Retinal pigment epithelial cell (primary cell): ENCODE data around the gene COG5.

Source experiments
- DNase-seq: peaks from one replicate; pipeline ENCODE4 v3.0.0-alpha.2; 2010; ENCODE audit warnings: low read depth
- H3K4me3 ChIP-seq: 2 replicates; pipeline ENCODE4 v1.5.1; 2011; ENCODE audit warnings: mild to moderate bottlenecking, low read length, control low read depth, moderate library complexity
- TF ChIP-seq, protein P1 (sequence below): conservative IDR thresholded peaks from 2 replicates; pipeline ENCODE4 v1.5.1; 2011; ENCODE audit warnings: low read depth, low read length, control low read depth, inconsistent platforms

The COG5 gene

DNA sequence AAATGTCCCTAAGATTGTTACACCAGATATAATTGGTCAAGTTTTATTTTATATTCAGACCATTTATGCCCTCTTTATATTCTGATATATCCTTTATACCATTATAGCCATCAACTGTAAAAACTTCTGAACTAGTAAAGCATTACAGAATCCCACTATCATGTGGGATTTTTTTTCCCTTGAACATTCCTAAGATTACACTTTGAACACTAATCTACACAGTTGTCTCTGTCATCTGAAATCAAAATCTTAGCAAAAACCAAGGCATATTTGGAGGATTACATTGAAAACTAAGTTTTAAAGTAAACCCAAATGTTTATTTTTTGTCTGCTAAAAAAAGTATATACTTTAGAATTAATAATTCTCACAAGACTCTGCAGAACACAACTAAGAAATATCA, 210.0 kb downstream of the COG5 start:
- H3K4me3 ChIP-seq, result no peak overlapping the region
- DNase-seq, result no peak
- TF ChIP-seq, protein P1, sequence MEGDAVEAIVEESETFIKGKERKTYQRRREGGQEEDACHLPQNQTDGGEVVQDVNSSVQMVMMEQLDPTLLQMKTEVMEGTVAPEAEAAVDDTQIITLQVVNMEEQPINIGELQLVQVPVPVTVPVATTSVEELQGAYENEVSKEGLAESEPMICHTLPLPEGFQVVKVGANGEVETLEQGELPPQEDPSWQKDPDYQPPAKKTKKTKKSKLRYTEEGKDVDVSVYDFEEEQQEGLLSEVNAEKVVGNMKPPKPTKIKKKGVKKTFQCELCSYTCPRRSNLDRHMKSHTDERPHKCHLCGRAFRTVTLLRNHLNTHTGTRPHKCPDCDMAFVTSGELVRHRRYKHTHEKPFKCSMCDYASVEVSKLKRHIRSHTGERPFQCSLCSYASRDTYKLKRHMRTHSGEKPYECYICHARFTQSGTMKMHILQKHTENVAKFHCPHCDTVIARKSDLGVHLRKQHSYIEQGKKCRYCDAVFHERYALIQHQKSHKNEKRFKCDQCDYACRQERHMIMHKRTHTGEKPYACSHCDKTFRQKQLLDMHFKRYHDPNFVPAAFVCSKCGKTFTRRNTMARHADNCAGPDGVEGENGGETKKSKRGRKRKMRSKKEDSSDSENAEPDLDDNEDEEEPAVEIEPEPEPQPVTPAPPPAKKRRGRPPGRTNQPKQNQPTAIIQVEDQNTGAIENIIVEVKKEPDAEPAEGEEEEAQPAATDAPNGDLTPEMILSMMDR, result no peak

DNA sequence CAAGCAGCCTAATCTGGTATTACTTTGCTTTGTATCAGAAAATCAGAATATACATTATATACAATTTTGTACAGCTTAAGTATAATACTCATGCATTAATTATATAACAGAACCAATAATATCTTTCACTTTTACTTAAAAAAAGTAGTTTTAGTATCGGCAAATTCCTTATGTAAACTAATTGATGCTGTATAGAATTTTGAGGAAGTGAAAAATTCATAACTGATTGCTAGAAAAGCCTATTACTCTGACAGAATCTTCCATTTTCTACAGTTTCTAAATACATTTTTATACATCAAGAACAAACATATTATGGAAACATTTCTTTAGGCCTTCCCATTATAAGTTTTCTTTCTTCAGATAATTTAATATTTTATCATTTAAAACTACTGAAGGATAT, 217.8 kb downstream of the COG5 start:
- TF ChIP-seq, protein P1, result no peak
- no peak for DNase-seq
- H3K4me3 ChIP-seq, result no peak overlapping the region

DNA sequence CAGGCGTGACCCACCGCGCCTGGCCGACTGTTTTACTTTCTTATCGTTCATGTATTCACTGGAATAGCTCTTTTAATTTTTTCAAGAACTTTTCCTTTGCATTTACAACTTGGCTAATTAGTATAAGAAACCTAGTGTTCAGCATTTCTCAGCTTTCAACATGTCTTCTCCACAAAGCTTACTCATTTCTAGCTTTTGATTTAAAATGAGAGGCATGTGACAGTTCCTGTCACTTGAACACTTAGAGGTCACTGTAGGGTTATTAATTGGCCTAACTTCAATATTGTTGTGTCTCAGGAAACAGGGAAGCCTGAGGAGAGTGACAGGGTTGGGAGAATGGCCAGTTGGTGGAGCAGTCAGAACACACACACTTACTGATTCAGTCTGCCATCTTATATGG, 218.9 kb downstream of the COG5 start:
- H3K4me3 ChIP-seq, result no peak overlapping the region
- TF ChIP-seq, protein P1, result no peak
- no peak for DNase-seq

DNA sequence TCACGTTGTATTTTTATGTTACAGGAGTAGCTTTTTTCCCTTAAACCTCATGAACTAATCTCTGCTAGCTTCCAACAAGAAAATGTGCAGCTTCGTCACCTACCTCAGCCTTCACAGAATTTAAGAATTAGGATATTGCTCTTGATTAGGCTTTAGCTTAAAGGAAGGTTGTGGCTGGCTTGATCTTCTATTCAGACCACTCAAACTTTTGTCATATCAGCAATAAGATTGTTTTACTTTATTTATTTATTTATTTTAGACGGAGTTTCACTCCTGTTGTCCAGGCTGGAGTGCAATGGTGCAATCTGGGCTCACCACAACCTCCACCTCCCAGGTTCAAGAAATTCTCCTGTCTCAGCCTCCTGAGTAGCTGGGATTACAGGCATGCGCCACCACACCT, 219.4 kb downstream of the COG5 start:
- TF ChIP-seq, protein P1, result no peak
- H3K4me3 ChIP-seq, result no peak overlapping the region
- DNase-seq, result no peak

DNA sequence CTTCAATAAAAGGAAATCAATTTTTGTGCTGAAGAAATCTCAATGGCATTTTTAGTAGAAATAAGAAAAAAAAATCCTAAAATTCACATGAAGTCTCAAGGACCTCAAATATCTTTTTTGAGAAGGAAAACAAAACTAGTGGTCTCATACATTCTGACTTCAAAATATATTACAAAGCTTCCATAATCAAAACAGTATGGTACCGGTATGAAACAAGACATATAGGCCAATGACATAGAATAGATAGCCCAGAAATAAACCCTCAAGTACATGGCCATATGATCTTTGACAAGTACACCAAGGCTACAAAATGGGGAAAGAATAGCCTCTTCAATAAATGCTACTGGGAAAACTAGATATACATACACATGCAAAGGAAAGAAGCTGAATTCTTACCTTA, 225.6 kb downstream of the COG5 start:
- TF ChIP-seq, protein P1, result no peak
- DNase-seq, result no peak
- no peak overlapping the region for H3K4me3 ChIP-seq

DNA sequence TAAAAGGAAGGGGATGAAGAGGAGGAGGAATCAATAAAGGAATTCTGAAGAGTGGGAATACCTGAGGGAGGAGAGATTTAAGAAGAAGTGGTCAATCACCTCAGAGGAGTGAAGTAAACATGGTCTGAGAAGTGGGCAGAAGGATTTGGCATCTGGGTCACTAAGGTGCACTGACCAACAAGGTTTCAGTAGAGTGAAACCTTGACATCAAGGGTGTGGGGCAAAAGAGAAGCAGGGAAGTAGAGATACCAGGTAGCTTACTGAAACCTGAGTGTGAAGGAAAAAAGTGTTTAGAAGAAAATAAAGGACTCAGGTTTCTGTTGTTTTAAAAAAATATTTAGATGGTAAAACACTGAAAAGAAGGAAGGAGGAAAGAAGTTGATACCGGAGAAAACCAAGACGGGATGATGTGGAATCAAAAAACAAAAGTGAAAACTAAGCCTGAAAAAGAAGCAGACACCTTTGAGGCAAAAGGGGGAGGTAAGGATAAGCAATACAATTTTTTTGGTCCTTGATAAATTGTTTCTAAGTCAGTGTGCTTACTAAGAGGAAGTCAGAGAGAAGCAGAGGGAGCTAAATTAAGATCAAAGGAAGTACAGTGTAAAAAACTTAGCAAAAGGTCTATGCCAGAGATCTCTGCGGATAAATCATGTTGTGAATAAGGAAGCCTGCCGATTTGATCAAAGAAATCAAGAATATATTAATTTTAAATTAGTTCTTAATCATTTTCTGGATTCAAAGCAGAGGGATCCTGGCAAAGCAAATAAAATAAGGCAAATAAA, 231.0 kb downstream of the COG5 start:
- TF ChIP-seq, protein P1, result no peak
- DNase-seq, result no peak
- no peak overlapping the region for H3K4me3 ChIP-seq

DNA sequence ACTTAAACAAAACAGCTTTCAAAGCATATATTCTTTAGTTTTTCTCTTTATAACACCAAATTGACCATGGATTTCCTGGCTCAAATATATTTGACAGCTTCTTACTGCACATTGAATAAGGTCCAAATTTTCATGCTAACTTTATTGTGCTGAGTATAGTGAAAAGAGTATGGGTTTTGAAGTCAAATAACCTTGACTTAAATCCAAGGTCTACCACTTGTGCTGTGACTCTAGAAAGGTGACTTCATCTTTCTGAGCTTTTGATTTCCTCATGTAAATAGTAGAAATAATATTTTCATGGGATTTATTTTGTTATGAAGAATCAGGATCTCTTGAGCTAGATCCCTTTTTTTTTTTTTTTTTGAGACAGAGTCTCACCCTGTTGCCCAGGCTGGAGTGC, 233.2 kb downstream of the COG5 start:
- TF ChIP-seq, protein P1, result no peak
- no peak overlapping the region for H3K4me3 ChIP-seq
- no peak for DNase-seq
